ENCODE measurements around the gene TMEM108.

DNA sequence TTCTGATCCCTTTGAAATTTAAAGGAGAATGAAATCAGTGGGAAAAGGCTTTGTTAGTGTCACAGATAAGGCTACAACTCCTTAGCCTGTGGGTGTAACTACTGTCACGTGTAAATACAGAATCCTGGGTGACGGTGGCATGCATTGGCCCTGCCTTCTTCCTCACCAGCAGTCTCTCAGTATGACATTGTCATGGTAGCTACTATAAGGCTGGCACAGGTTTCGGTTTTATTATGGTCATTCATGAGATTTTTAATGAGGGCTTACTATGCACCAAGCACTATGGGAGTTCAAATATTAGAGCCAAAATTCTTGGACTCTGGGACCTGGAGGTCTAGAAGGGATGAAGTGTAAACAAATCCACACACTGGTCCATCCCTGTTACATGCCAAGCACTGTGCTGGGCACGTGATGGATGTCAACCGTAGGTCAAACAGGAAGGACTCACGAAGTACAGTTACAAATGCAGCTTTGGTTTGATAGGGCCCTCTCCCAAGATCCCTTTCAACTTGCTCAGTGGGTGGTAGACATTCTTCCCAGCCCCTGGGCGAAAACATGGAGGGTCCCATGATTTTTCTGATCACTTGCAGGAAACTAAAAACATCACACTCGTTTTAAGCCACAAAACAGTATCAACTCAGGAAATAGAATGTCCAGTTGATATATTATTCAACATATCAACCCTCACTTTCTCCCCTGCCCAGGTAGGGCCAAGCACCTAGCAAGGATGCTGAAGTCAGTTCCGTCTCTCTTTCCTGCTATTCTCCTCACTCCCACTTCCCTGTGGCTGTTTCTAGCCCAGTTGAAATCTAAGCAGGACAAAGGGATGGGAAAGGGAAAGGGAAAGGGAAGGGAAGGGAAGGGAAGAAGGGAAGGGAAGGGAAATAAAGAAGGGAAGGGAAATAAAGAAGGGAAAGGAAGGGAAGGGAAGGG lies 387.0 kb downstream of the TMEM108 start:
- no peak for TF ChIP-seq ZNF462 (CRISPR knock-in tag; IDR thresholded peaks at IDR 0.05)
- no peak for TF ChIP-seq CTCF (conservative IDR thresholded peaks at IDR 0.05; ENCODE audit: low read depth in 2 of 2)
- no peak for TF ChIP-seq CREB1 (CRISPR knock-in tag; IDR thresholded peaks at IDR 0.05; ENCODE audit: low read depth)
- TF ChIP-seq ETS1 (IDR thresholded peaks at IDR 0.05): no peak
- TF ChIP-seq POLR2AphosphoS5 (IDR thresholded peaks at IDR 0.05; ENCODE audit: low read depth): no peak
- TF ChIP-seq EZH2 (IDR thresholded peaks at IDR 0.05; ENCODE audit: low read depth, unreplicated experiment): no peak
- no peak for TF ChIP-seq EZH2phosphoT487 (IDR thresholded peaks at IDR 0.05; ENCODE audit: unreplicated experiment)
- no peak for TF ChIP-seq JUNB (IDR thresholded peaks at IDR 0.05; ENCODE audit: unreplicated experiment)
- TF ChIP-seq REST (IDR thresholded peaks at IDR 0.05; ENCODE audit: unreplicated experiment): no peak
- TF ChIP-seq ZNF331 (CRISPR knock-in tag; IDR thresholded peaks at IDR 0.05; ENCODE audit: low read depth): no peak
- no peak for TF ChIP-seq ZNF114 (CRISPR knock-in tag; IDR thresholded peaks at IDR 0.05)
- no peak for TF ChIP-seq STAT1 (IDR thresholded peaks at IDR 0.05; ENCODE audit: unreplicated experiment)
